WTC11 (cell line): ENCODE data around the gene PRMT5. TPM values are rescaled to one million over a fixed set of nuclear protein-coding genes. Genes with fewer than 3 reads are reported as not detected.

Source experiments
- ATAC-seq: fragments of 200-7000 bp; cut with Tn5 transposase; 2 replicates; pipeline ENCODE4 v1.10.0; 2021; ENCODE audit warnings: mild to moderate bottlenecking, moderate library complexity
- CTCF ChIA-PET: fragments of 300-600 bp; sonication (Branson Sonifier 250); formaldehyde crosslinking; loops from one replicate; lab custom pipeline; 2021; ENCODE audit warnings: antibody characterized with exemption; lab: Charles Lee
- POLR2A ChIA-PET: fragments of 350-600 bp; sonication (Branson Sonifier 250); formaldehyde crosslinking; loops from one replicate; lab custom pipeline; 2021; ENCODE audit warnings: antibody characterized with exemption; lab: Charles Lee
- DNase-seq: peaks from one replicate; pipeline ENCODE4 v3.0.0; 2021; ENCODE audit warnings: low spot score
- H3K27ac Mint-ChIP-seq: 2 replicates; pipeline ENCODE4 v1.8.0; 2021; ENCODE audit warnings: mixed read lengths
- H3K27me3 Mint-ChIP-seq: 2 replicates; pipeline ENCODE4 v1.8.0; 2021; ENCODE audit warnings: low read depth, mild to moderate bottlenecking, moderate library complexity, mixed read lengths
- H3K36me3 Mint-ChIP-seq: 2 replicates; pipeline ENCODE4 v1.8.0; 2021; ENCODE audit warnings: mixed read lengths
- H3K4me1 Mint-ChIP-seq: 2 replicates; pipeline ENCODE4 v1.8.0; 2022; ENCODE audit warnings: mixed read lengths
- H3K4me3 Mint-ChIP-seq: 2 replicates; pipeline ENCODE4 v1.8.0; 2021; ENCODE audit warnings: mild to moderate bottlenecking, moderate library complexity, mixed read lengths
- H3K9me3 Mint-ChIP-seq: 2 replicates; pipeline ENCODE4 v1.8.0; 2021; ENCODE audit warnings: mixed read lengths
- FOXP4 ChIP-seq: sonication (generic); formaldehyde crosslinking; IDR thresholded peaks from 2 replicates; pipeline ENCODE4 v1.8.0; 2022; ENCODE audit warnings: mild to moderate bottlenecking, missing genetic modification reagents
- PREB ChIP-seq: sonication (generic); formaldehyde crosslinking; IDR thresholded peaks from 2 replicates; pipeline ENCODE4 v1.8.1; 2022; ENCODE audit warnings: mild to moderate bottlenecking, missing genetic modification reagents, moderate library complexity, borderline replicate concordance
- SMAD3 ChIP-seq: sonication (generic); formaldehyde crosslinking; IDR thresholded peaks from 2 replicates; pipeline ENCODE4 v1.8.0; 2022; ENCODE audit warnings: missing genetic modification reagents, mild to moderate bottlenecking, borderline replicate concordance
- TP53 ChIP-seq: sonication (generic); formaldehyde crosslinking; IDR thresholded peaks from 2 replicates; pipeline ENCODE4 v1.8.1; 2023; ENCODE audit warnings: mild to moderate bottlenecking, missing genetic modification reagents
- ZMAT4 ChIP-seq: fragments of 250-450 bp; sonication (Bioruptor Pico); IDR thresholded peaks from 2 replicates; pipeline ENCODE4 v1.9.0; 2021; ENCODE audit warnings: mild to moderate bottlenecking
- ZNF138 ChIP-seq: sonication (generic); formaldehyde crosslinking; conservative IDR thresholded peaks from 2 replicates; pipeline ENCODE4 v1.8.1; 2022; ENCODE audit warnings: mild to moderate bottlenecking, moderate library complexity, missing genetic modification reagents
- ZNF219 ChIP-seq: sonication (generic); formaldehyde crosslinking; IDR thresholded peaks from 2 replicates; pipeline ENCODE4 v1.8.0; 2023; ENCODE audit warnings: missing genetic modification reagents, mild to moderate bottlenecking, borderline replicate concordance
- ZNF263 ChIP-seq: sonication (generic); formaldehyde crosslinking; IDR thresholded peaks from 2 replicates; pipeline ENCODE4 v1.8.1; 2022; ENCODE audit warnings: low read depth, mild to moderate bottlenecking, moderate library complexity, missing genetic modification reagents
- ZNF416 ChIP-seq: fragments of 250-450 bp; sonication (Bioruptor Pico); IDR thresholded peaks from 2 replicates; pipeline ENCODE4 v1.9.0; 2021; ENCODE audit warnings: mild to moderate bottlenecking, inconsistent platforms
- ZNF423 ChIP-seq: fragments of 250-450 bp; sonication (Bioruptor Pico); IDR thresholded peaks from 2 replicates; pipeline ENCODE4 v2.1.2; 2022; ENCODE audit warnings: mild to moderate bottlenecking, moderate library complexity
- total RNA-seq: library from RNA; stranded (reverse); gene quantifications from 3 replicates; pipeline ENCODE4 v1.2.3, GENCODE V29; 2021
- TF ChIP-seq, protein P1 (sequence below): sonication (generic); formaldehyde crosslinking; IDR thresholded peaks from 2 replicates; pipeline ENCODE4 v1.8.1; 2023; ENCODE audit warnings: mild to moderate bottlenecking, missing genetic modification reagents
- TF ChIP-seq, protein P2 (sequence below): fragments of 200-600 bp; IDR thresholded peaks from 2 replicates; pipeline ENCODE4 v1.8.0; 2022; ENCODE audit warnings: antibody characterized with exemption
- TF ChIP-seq, protein P3 (sequence below): sonication (generic); formaldehyde crosslinking; IDR thresholded peaks from 2 replicates; pipeline ENCODE4 v1.8.0; 2022; ENCODE audit warnings: missing genetic modification reagents
- TF ChIP-seq, protein P4 (sequence below): fragments of 250-450 bp; sonication (Bioruptor Pico); conservative IDR thresholded peaks from 2 replicates; pipeline ENCODE4 v1.9.0; 2021; ENCODE audit warnings: mild to moderate bottlenecking

The PRMT5 gene
- total RNA-seq, 1 experiment from 2014 or later = 124 TPM

- no peak for TF ChIP-seq ZNF138 (CRISPR knock-in tag)
- TF ChIP-seq, protein P1, sequence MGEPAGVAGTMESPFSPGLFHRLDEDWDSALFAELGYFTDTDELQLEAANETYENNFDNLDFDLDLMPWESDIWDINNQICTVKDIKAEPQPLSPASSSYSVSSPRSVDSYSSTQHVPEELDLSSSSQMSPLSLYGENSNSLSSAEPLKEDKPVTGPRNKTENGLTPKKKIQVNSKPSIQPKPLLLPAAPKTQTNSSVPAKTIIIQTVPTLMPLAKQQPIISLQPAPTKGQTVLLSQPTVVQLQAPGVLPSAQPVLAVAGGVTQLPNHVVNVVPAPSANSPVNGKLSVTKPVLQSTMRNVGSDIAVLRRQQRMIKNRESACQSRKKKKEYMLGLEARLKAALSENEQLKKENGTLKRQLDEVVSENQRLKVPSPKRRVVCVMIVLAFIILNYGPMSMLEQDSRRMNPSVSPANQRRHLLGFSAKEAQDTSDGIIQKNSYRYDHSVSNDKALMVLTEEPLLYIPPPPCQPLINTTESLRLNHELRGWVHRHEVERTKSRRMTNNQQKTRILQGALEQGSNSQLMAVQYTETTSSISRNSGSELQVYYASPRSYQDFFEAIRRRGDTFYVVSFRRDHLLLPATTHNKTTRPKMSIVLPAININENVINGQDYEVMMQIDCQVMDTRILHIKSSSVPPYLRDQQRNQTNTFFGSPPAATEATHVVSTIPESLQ (CRISPR knock-in tag) = no peak
- no peak for TF ChIP-seq ZNF416
- TF ChIP-seq, protein P2, sequence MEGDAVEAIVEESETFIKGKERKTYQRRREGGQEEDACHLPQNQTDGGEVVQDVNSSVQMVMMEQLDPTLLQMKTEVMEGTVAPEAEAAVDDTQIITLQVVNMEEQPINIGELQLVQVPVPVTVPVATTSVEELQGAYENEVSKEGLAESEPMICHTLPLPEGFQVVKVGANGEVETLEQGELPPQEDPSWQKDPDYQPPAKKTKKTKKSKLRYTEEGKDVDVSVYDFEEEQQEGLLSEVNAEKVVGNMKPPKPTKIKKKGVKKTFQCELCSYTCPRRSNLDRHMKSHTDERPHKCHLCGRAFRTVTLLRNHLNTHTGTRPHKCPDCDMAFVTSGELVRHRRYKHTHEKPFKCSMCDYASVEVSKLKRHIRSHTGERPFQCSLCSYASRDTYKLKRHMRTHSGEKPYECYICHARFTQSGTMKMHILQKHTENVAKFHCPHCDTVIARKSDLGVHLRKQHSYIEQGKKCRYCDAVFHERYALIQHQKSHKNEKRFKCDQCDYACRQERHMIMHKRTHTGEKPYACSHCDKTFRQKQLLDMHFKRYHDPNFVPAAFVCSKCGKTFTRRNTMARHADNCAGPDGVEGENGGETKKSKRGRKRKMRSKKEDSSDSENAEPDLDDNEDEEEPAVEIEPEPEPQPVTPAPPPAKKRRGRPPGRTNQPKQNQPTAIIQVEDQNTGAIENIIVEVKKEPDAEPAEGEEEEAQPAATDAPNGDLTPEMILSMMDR = no peak
- no peak for TF ChIP-seq SMAD3 (CRISPR knock-in tag)
- no peak for TF ChIP-seq TP53 (CRISPR knock-in tag)
- TF ChIP-seq, protein P3, sequence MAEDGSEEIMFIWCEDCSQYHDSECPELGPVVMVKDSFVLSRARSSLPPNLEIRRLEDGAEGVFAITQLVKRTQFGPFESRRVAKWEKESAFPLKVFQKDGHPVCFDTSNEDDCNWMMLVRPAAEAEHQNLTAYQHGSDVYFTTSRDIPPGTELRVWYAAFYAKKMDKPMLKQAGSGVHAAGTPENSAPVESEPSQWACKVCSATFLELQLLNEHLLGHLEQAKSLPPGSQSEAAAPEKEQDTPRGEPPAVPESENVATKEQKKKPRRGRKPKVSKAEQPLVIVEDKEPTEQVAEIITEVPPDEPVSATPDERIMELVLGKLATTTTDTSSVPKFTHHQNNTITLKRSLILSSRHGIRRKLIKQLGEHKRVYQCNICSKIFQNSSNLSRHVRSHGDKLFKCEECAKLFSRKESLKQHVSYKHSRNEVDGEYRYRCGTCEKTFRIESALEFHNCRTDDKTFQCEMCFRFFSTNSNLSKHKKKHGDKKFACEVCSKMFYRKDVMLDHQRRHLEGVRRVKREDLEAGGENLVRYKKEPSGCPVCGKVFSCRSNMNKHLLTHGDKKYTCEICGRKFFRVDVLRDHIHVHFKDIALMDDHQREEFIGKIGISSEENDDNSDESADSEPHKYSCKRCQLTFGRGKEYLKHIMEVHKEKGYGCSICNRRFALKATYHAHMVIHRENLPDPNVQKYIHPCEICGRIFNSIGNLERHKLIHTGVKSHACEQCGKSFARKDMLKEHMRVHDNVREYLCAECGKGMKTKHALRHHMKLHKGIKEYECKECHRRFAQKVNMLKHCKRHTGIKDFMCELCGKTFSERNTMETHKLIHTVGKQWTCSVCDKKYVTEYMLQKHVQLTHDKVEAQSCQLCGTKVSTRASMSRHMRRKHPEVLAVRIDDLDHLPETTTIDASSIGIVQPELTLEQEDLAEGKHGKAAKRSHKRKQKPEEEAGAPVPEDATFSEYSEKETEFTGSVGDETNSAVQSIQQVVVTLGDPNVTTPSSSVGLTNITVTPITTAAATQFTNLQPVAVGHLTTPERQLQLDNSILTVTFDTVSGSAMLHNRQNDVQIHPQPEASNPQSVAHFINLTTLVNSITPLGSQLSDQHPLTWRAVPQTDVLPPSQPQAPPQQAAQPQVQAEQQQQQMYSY (CRISPR knock-in tag) = no peak
- no peak for TF ChIP-seq ZNF263 (CRISPR knock-in tag)
- no peak for TF ChIP-seq ZNF219 (CRISPR knock-in tag)
- no peak for TF ChIP-seq ZMAT4
- TF ChIP-seq, protein P4, sequence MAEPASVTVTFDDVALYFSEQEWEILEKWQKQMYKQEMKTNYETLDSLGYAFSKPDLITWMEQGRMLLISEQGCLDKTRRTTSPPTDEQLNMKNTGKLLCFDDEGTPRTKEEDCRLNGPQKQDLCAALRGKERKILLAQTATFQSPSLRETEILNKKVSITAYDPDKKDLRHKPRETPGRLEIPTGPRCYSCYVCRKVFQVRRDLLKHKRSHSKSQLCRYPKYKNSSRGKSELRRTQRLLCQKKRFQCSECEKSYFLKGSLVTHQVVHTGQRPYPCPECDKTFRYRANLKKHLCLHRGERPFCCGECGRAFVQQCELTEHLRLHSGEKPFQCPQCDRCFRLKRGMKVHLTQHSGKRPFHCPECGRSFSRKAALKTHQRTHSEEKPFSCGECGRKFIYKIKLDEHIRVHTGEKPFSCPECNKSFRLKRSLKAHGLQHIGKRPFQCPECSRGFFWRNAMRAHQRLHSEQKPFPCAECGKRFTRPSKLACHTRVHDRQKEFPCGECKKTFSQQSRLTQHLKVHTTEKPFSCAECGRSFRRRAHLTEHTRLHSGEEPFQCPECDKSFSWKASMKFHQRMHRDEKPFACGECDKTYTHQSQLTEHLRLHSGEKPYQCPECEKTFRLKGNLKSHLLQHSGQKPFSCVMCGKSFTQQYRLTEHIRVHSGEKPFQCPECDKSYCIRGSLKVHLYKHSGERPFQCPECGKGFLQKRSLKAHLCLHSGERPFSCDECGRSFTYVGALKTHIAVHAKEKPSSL = no peak
- no peak for TF ChIP-seq FOXP4 (CRISPR knock-in tag)
Observed at GRCh38 chr14:22882529-22883172, 46.5 kb downstream of the PRMT5 start (continued).

DNA sequence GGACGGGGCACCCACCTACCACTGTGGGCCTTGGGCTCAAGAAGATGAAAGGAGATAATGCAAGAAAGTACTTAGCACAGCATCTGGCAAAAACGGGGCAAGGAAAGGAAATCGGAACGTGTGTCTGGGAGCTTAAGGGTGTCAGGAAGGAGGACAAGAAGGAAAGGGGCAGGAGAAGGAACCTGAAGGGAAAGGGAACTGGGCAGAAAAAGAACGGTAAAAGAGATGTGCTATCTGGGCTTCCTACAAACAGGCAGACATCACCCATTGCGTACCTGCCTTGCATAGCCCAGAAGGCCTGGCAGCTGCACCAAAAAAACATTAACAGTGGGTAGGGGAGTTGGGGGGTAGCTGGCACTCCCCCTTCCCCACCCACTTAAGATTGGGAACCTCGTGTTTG lies 47.1 kb downstream of the PRMT5 start:
- ATAC-seq (no peak), DNase-seq (no peak)
- Mint-ChIP-seq H3K9me3 (no peaks in the 10 kb centered on the region), H3K4me3 (0 out of 2 replicates have a peak overlapping the region, but pooled peaks have one; percentile 0), H3K27me3 (peaks cover 23% of the 10 kb centered on the region), H3K27ac (no peak overlapping the region), H3K36me3 (no peaks in the 10 kb centered on the region), H3K4me1 (peaks cover 35% of the 10 kb centered on the region)
- CTCF ChIA-PET = interaction anchor here (0.5 to 5.1 kb wide), 14 partner anchors 10 to 312 kb away, joined by 3 to 57 read pairs (median 5); partner anchors contain the start of genes AJUBA and LRP10
- POLR2A ChIA-PET = interaction anchor here (1.1 to 3.0 kb wide), 6 partner anchors 10 to 75 kb away, joined by 3 to 32 read pairs (median 6); partner anchors contain the start of genes HAUS4, LRP10, PRMT5 and RBM23
- TF ChIP-seq, protein P1 (CRISPR knock-in tag) = no peak
- TF ChIP-seq ZNF423 (CRISPR knock-in tag) (no peak), FOXP4 (CRISPR knock-in tag) (no peak), PREB (no peak)
